ENCODE results near the gene ELN.

Gene ELN

DNA sequence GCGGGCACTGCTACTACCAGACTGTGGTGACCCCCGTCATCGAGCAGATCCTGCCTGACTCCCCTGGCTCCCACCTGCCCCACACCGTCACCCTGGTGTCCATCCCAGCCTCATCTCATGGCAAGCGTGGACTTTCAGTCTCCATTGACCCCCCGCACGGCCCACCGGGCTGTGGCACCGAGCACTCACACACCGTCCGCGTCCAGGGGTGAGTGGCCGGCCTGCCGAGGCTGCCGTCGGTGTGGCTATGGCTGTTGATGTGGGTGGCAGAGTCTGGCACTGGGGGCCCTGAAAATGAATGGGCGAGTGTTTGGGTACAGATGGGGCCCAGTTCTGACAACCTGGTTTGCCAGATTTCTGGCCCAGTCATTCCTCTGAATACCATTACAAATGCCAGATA, 71.1 kb downstream of the ELN start:
- no peak for DNase-seq

- DNase-seq = no peak
These were observed 73.2 kb downstream of the ELN start for GRCh38 chr7:74101061-74101681.

DNA sequence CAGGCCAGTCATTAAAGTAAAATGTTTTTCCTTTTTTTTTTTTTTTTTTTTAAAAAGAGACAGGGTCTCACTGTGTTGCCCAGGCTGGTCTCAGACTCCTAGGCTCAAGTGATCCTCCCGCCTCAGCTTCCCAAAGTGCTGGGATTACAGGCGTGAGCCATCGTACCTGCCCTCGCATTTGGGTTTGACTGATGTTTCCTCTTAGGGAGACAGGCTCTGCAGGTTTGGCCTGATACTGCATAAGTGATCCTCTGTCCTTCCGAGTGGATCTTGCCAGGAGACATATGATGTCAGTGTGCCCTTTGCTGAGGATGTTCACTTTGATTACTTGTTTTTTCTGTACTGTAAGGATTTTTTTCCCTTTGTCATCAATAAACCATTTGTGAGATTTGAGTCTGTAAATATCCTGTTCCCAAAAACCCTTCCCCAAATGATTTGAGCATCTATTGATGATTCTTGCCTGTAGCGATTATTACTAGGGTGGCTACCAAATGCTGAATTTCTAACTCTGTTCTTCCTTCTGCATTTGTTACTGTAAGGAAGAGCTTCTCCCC, 75.3 kb downstream of the ELN start:
- no peak for DNase-seq

DNA sequence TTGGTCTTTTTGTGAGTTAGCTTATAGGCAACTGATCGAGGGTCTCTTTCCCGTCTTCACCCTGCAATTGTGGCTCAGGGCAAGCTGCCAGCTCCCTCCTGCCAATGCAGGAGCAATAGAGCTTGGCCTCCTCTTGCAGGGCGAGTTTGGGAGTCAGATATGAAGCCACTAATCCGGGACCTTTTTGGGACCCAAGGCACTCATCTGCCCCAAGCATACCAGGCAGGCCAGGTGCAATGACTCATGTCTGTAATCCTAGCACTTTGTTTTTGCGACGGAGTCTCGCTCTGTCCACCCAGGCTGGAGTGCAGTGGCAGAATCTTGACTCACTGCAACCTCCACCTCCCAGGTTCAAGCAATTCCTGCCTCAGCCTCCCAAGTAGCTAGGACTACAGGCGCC, 76.7 kb downstream of the ELN start:
- no peak for DNase-seq

DNA sequence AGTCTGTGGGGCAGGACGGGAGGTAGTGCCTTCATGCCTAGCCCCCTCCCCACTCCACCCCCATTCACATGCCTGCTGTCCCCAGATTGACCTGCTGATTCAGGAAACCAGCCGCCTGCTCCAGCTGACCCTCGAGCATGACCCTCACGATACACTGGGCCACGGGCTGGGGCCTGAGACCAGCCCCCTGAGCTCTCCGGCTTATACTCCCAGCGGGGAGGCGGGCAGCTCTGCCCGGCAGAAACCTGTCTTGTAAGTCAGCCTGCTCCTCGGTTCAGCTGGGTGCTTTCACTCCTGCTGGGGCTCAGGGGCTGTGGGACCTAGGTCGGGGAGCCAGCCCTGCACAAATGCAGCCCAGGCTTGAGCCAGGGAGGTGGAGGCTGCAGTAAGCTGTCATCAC, 78.0 kb downstream of the ELN start:
- DNase-seq = no peak

DNA sequence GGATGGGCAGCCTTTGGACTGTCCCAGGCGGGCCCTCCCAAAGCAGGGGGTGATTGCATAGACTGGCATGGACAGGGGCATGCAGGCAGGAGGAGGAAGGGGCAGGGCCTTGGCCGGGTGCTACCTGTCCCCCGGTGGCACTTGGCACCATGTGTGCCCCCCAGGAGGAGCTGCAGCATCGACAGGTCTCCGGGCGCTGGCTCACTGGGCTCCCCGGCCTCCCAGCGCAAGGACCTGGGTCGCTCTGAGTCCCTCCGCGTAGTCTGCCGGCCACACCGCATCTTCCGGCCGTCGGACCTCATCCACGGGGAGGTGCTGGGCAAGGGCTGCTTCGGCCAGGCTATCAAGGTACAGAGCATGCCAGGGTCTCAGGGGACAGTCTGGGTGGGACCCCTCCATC, 78.9 kb downstream of the ELN start:
- DNase-seq = no peak

DNA sequence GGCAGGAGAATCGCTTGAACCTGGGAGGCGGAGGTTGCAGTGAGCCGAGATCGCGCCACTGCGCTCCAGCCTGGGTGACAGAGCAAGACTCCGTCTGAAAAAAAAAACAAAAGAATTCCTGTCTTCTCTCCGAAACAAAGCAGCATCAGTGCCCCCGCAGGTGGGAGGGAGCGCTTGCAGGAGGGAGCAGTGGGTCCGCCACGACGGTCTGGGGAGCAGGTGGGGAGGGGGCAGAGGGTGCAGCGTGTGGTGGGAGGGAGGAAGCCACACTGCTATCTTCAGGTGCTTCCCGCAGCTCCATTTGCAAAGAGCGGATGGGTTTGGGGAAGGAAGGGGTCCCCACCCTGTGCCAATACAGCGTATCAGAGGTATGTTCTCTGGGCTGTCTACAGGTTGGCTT, 87.4 kb downstream of the ELN start:
- DNase-seq = no peak

GRCh38 chr7:74116356-74116755, 88.4 kb downstream of the ELN start:
- no peak for DNase-seq
